IgD-negative memory B cell (primary cell): ENCODE measurements around the gene STPG1. TPM values are rescaled to one million over a fixed set of nuclear protein-coding genes. Genes with fewer than 3 reads are reported as not detected.
A peak's percentile ranks its signal among the peaks of the same experiment; 100 is the strongest.

ENCODE experiments used
- H3K27ac Mint-ChIP-seq, 3 donors: one replicate each; pipeline ENCODE4 v1.8.0; 2020 to 2022; ENCODE audit warnings: mild to moderate bottlenecking in 3 of 3, mixed read lengths in 3 of 3, moderate library complexity in 1 of 3
- H3K27me3 Mint-ChIP-seq: one replicate; pipeline ENCODE4 v1.8.0; 2021; ENCODE audit warnings: mixed read lengths
- H3K36me3 Mint-ChIP-seq: one replicate; pipeline ENCODE4 v1.8.0; 2020; ENCODE audit warnings: mild to moderate bottlenecking, mixed read lengths
- H3K4me1 Mint-ChIP-seq, 3 donors: one replicate each; pipeline ENCODE4 v1.8.0; 2020 to 2022; ENCODE audit warnings: mixed read lengths in 3 of 3, mild to moderate bottlenecking in 1 of 3
- H3K4me3 Mint-ChIP-seq, 4 donors: one replicate each; pipeline ENCODE4 v1.8.0; 2020 to 2022; ENCODE audit warnings: mild to moderate bottlenecking in 4 of 4, mixed read lengths in 4 of 4, moderate library complexity in 3 of 4
- H3K9me3 Mint-ChIP-seq, 3 donors: one replicate each; pipeline ENCODE4 v1.8.0; 2020 to 2021; ENCODE audit warnings: mixed read lengths in 3 of 3, mild to moderate bottlenecking in 1 of 3
- polyA plus RNA-seq: library from polyadenylated mRNA; unstranded; fragments of 300-500 nt; fragmentation: Illumina TruSeq; gene quantifications from one replicate; pipeline ENCODE4 v1.2.3, GENCODE V29; 2021

STPG1 gene
- polyA plus RNA-seq, 1 donor from 2014 or later = 5.8 TPM

DNA sequence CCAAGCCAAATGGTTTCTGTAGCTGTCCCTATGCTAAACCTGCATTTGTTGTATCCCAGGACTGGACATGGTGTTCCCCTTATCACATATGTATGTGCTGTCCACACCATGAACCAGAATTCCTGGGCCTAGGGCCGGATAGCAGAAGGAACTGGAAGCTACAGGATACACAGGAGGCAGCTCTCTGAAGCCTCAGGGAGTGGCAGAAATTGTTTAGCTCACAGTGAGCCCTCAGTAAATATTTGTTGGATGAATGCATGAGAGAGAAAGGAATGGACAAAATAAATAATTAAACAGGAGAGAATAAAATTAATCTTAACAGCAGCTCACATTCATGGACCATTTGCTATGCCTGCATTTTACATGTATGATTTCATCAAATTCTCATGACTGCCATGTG is 4.1 kb upstream of the STPG1 start:
- Mint-ChIP-seq H3K36me3 (peaks cover 4% of the 10 kb centered on the region), H3K9me3 (no peaks in the 10 kb centered on the region), H3K4me3 (peak overlapping the region in 2 of 4 donors; percentile 91 to 96), H3K27me3 (no peaks in the 10 kb centered on the region), H3K4me1 (peaks cover 30 to 35% (median 33%) of the 10 kb centered on the region in 3 donors), H3K27ac (peak overlapping the region in 1 of 3 donors; percentile 54)

DNA sequence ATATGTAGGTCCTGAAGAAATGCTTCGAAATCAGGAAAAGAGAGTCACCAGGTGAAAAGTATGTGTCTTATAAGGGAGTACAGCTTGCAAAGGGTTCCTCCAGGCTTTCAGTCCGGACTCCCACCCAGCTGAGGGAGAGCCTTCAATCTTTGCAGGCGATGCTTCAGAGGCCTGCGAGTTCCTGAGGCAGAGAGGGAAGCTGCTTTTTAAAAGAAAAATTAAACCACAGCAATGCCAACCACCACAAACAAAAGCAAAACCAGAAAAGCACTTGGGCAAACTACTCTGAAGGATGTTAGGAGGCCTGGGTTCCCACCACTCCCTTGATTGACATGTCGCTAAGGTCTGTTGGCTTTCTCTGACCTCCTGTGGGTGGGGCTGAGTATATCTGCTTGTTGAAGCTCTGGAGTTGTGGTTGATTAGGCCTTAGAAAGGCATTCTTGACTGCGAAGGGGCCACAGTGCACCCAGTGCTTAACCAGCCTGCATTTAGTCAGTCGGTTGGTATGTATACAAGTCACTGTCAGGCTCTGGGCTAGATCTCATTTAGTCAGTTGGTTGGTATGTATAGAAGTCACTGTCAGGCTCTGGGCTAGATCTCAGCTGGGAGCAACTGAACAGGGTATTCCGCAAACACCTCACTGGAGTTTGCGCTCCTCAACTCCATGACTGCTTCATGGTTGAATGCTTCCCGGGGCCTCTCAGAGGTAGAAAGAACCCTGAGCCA is 3.2 kb upstream of the STPG1 start:
- H3K36me3 Mint-ChIP-seq = peaks cover 4% of the 10 kb centered on the region
- H3K4me1 Mint-ChIP-seq = peaks cover 33 to 39% (median 36%) of the 10 kb centered on the region in 3 donors
- H3K4me3 Mint-ChIP-seq = peak overlapping the region; percentile 91 to 99 (median 97)
- peak overlapping the region in 2 of 3 donors; percentile 22 to 94 for H3K27ac Mint-ChIP-seq
- H3K9me3 Mint-ChIP-seq = no peaks in the 10 kb centered on the region
- H3K27me3 Mint-ChIP-seq = no peaks in the 10 kb centered on the region

DNA sequence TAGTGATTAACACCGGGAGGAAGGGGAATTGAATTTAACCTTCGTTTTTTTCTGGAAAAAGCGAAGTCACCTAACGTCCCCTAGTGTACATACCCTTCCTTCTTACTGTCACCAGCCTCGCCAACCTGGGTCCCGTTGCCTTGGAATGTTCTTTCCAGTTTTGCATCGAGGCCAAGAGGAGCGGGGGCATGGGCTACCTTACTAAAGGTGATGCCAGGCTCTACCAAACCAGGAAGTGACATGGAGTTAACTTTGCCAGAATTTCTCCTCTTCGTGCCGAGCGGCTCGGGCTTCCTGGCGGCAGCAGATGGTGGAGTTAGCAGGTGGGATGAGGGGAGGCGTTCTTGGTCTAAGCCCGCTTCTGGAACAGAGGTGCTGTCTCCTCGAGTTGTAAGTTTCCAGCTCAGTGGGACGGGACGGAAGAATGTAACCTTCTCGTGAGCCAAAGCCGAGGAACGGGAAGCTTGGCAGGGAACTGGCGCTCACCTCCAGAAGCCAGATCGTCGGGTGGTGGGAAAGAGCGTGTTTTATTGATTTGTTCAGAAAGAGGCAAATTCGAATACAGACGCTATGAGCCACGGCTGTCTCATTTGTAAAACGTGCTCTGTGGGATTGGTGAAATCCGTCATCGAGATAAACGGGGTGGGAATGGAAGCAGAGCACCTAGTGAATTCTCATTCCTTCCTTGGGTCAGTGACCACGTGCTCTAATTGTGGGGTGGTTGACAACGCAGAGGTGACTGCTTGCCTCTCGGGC is 2.5 kb upstream of the STPG1 start:
- Mint-ChIP-seq H3K4me1 (peaks cover 33 to 37% (median 33%) of the 10 kb centered on the region in 3 donors), H3K4me3 (peak overlapping the region; percentile 91 to 99 (median 97)), H3K27ac (peak overlapping the region; percentile 22 to 94 (median 93)), H3K27me3 (no peaks in the 10 kb centered on the region), H3K9me3 (no peaks in the 10 kb centered on the region), H3K36me3 (peaks cover 4% of the 10 kb centered on the region)

DNA sequence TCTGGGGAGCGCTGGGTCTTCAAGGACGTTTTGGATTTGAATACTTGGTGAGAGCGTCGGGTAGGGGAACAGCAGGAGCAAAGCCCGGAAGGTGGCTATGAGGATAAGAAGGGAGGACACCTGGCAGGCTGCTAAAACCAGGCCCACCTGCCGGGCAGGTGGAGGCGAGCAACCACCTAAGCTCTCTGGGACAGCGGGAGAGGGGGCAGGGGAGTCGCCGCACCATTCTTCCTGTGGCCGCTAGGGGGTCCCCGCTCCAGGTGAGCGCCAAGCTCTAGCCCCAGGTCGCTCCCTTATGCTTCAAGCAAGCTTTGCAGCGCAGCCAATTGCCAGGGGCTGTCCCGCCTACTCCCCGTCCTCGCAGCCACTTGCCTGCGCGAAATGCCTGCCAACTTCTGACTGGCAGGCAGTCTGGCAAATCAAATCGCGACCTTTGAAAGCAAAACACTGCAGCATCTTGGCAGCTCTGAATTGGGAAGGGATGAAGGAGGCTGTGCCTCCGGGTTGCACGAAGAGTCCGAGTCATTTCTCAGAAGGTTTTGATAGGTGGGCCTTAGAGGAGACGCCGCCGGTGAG is 1.8 kb upstream of the STPG1 start, which contains the start of gene NIPAL3:
Gene NIPAL3 (plus strand): TSS at position 469 of the 576 bp plus-strand sequence. CDS start 3,746 bp downstream, outside the sequence.
- H3K27me3 Mint-ChIP-seq = no peaks in the 10 kb centered on the region
- H3K4me3 Mint-ChIP-seq = peak within 1 kb of the TSS; percentile 91 to 99 (median 97)
- H3K9me3 Mint-ChIP-seq = no peaks in the 10 kb centered on the region
- H3K36me3 Mint-ChIP-seq = peaks cover 4% of the 10 kb centered on the region
- H3K4me1 Mint-ChIP-seq = peaks cover 33 to 37% (median 33%) of the 10 kb centered on the region in 3 donors
- H3K27ac Mint-ChIP-seq = peak within 1 kb of the TSS; percentile 22 to 94 (median 93)

DNA sequence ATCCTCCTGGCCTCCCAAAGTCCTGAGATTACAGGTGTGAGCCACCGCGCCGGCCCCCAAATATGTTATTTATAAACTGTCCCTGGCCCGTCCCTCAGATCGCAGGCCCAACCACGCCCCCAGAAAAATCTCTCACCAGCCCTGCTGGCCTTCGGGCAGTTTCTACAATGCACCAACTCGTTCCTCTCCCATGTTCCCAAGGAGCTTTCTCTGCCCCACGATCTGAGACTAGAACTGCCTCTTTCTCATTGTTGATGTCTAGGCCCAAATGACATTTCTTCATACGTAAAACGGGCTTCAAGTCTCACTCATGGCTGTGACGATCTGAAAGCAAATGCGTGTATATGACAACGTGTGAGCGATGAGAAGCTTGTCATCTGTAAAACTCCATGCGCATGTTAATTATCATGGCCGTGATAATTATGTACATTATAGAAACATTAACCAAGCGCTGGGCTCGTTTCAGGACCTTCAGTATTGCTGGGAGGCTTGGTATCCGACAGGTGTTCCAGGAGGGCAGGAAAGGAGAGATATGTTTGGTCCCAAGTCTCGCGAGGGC is 1.3 kb upstream of the STPG1 start:
- Mint-ChIP-seq H3K27me3 (no peaks in the 10 kb centered on the region), H3K4me1 (peaks cover 33 to 37% (median 33%) of the 10 kb centered on the region in 3 donors), H3K27ac (peak overlapping the region; percentile 22 to 94 (median 93)), H3K4me3 (peak overlapping the region; percentile 91 to 99 (median 97)), H3K36me3 (peaks cover 4% of the 10 kb centered on the region), H3K9me3 (no peaks in the 10 kb centered on the region)

DNA sequence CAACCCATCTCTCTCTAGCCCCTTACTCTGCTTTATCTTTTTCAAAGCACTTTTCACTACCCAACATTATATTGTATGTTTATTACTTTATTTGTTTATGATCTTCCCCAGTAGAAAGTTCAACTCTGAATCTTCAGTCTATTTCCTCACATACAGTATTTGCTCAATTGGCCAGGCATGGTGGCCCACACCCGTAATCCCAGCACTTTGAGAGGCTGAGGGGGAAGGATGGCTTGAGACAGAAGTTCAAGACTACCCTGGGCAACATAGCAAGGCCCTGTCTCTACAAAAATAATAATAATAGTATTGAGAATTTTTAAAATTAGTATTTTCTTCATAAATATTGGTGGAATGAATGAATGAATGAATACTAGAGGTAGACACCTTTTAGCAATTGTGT is 1.2 kb downstream of the STPG1 start:
- H3K4me1 Mint-ChIP-seq = peaks cover 24 to 31% (median 29%) of the 10 kb centered on the region in 3 donors
- peak overlapping the region in 2 of 4 donors; percentile 92 to 93 for H3K4me3 Mint-ChIP-seq
- H3K9me3 Mint-ChIP-seq = peaks cover 0 to 5% (median 0%) of the 10 kb centered on the region in 3 donors
- H3K36me3 Mint-ChIP-seq = no peaks in the 10 kb centered on the region
- no peaks in the 10 kb centered on the region for H3K27me3 Mint-ChIP-seq
- H3K27ac Mint-ChIP-seq = no peak overlapping the region

DNA sequence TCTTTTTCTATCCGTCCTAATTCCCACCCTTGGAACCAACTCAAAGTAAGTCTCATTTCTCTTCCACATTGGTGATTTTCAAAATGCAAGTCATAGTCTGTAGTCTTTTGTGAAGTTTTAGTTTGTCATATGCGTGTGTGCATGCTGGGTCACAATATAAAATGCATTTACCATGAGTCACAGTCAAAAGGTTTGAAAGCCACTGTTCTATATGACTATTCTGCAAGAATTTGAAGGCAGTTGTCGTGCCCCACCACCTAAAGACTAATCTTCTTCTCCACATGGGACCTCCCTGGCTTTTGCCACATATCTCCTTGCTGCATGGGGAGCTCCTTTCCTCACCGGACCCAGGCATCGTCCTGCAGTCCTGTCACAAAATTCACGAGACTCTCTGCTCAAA is 1.6 kb downstream of the STPG1 start:
- H3K9me3 Mint-ChIP-seq = peaks cover 0 to 5% (median 0%) of the 10 kb centered on the region in 3 donors
- H3K4me3 Mint-ChIP-seq = peak overlapping the region in 2 of 4 donors; percentile 65 to 93
- H3K27me3 Mint-ChIP-seq = no peaks in the 10 kb centered on the region
- H3K4me1 Mint-ChIP-seq = peaks cover 20 to 28% (median 24%) of the 10 kb centered on the region in 3 donors
- H3K36me3 Mint-ChIP-seq = no peaks in the 10 kb centered on the region
- H3K27ac Mint-ChIP-seq = no peak overlapping the region

DNA sequence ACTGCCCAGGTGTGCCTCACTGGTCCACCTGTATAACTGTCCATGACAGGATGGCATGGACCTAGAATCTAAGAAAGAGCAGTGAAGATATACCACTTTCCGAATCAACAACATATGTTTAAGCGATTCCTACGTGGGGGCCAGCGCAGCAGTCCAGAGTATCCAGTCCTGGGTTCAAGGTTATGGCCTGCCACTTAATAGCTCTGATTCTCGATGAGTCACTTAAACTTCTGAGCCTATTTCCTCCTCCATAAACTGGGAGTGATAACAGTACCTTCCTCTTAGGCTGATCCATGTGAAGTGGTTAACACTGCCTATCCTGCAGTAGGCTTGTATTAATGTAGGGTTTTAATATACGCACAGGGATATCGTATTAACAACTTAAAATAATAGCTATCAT is 2.8 kb downstream of the STPG1 start:
- peaks cover 0 to 5% (median 0%) of the 10 kb centered on the region in 3 donors for H3K9me3 Mint-ChIP-seq
- peak overlapping the region in 1 of 4 donors; percentile 46 for H3K4me3 Mint-ChIP-seq
- H3K4me1 Mint-ChIP-seq = peaks cover 12 to 21% (median 18%) of the 10 kb centered on the region in 3 donors
- no peaks in the 10 kb centered on the region for H3K27me3 Mint-ChIP-seq
- no peaks in the 10 kb centered on the region for H3K36me3 Mint-ChIP-seq
- H3K27ac Mint-ChIP-seq = no peak overlapping the region

DNA sequence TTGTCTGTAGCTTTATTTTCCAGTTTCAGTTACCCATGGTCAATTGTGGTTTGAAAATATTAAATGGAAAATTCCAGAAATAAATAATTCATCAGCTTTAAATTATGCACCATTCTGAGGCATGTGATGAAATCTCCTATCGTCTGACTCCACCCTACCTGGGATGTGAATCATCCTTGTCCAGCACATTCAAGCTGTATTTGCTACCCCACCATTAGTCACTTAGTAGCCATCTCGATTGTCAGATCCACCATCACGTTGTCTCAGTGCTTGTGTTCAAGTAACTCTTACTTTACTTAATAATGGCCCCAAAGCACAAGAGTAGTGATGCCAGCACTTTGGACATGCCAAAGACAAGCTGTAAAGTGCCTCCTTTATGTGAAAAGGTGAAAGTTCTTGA is 4.0 kb downstream of the STPG1 start:
- Mint-ChIP-seq H3K27me3 (no peaks in the 10 kb centered on the region), H3K36me3 (peaks cover 2% of the 10 kb centered on the region), H3K27ac (no peak overlapping the region), H3K9me3 (peaks cover 0 to 5% (median 0%) of the 10 kb centered on the region in 3 donors), H3K4me3 (no peak overlapping the region), H3K4me1 (peaks cover 6 to 14% (median 7%) of the 10 kb centered on the region in 3 donors)

DNA sequence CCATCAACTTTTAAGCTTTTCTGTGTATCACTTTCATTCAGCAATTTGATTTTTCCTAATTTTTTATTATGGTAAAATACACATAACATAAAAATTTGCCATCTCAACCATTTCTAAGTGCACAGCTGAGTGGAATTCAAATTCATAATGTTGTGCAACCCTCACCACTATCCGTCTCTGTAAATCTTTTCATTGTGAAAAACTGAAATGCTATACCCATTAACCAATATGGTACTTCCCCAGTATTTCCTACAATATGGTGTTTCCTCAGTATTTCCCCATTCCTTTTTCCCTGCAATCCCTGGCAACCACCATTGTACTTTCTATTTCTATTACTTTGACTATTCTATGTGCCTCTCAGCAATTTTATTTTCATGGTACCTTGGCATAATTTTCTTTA is 6.8 kb downstream of the STPG1 start:
- Mint-ChIP-seq H3K9me3 (peaks cover 0 to 5% (median 0%) of the 10 kb centered on the region in 3 donors), H3K27ac (no peak overlapping the region)

DNA sequence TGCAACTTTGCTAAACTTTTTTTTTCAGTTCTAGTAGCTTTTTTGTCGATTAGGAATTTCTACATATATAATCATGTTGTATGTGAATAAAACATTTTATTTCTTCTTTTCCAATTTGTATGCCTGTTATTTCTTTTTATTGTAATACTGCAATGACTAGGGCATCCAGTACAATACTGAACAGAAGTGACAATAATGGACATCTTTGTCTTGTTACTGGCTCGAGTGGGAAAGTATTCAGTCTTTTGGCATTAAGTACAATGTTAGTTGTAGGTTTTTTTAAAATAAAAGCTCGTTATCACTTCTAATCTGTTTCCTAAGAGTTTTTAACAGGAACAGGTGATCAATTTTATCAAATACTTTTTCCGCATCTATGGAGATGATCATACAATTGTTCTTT is 9.8 kb downstream of the STPG1 start:
- Mint-ChIP-seq H3K4me1 (no peaks in the 10 kb centered on the region), H3K27me3 (no peaks in the 10 kb centered on the region), H3K36me3 (peaks cover 5% of the 10 kb centered on the region), H3K4me3 (no peak overlapping the region), H3K27ac (no peak overlapping the region), H3K9me3 (peaks cover 0 to 5% (median 0%) of the 10 kb centered on the region in 3 donors)

More for the DNA sequence above, 6.8 kb downstream of the STPG1 start:
- H3K4me3 Mint-ChIP-seq = no peak overlapping the region
- peaks cover 0 to under 1% (median 0%) of the 10 kb centered on the region in 3 donors for H3K4me1 Mint-ChIP-seq
- H3K36me3 Mint-ChIP-seq = peaks cover 2% of the 10 kb centered on the region
- no peaks in the 10 kb centered on the region for H3K27me3 Mint-ChIP-seq

DNA sequence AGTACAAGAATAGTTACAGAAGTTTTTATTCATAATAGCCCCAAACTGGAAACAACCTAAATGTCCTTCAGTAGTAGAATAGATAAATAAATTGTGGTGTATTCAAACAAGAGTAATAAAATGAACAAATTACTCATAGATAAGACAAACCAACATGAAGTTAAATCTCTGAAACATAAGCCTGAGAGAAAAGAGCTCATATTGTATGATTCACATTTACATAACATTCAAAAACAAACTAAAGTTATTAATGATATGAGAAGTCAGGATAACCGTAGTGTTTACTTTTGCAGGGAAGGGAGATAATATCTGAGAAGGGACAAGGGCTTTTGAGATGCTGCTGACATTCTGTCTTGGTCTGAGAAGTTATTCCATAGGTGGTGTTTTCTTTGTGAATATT is 13.5 kb downstream of the STPG1 start:
- no peak overlapping the region for H3K27ac Mint-ChIP-seq
- no peaks in the 10 kb centered on the region for H3K27me3 Mint-ChIP-seq
- H3K36me3 Mint-ChIP-seq = peaks cover 5% of the 10 kb centered on the region
- no peaks in the 10 kb centered on the region for H3K9me3 Mint-ChIP-seq
- H3K4me3 Mint-ChIP-seq = no peak overlapping the region
- no peaks in the 10 kb centered on the region for H3K4me1 Mint-ChIP-seq

DNA sequence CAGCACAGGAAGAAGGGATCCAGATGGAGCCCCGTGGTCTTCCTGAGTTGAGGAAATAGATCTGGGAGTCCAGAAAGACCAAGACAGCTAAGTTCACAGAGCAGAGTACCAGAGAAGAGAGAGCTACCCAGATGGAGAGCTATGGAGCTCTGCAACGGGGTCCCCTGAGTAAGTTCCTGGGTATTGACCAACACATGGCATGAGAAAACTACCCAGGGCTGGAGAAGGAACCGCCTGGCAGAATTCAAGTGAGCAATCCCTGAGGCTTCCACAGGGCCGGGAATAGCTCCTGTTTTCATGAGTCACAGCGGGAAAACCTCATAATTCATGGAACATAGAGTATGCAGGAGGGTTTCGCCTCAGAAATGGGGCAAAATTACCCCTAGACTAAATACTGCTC is 19.7 kb downstream of the STPG1 start:
- H3K9me3 Mint-ChIP-seq = no peaks in the 10 kb centered on the region
- no peak overlapping the region for H3K4me3 Mint-ChIP-seq
- H3K27me3 Mint-ChIP-seq = no peaks in the 10 kb centered on the region
- no peaks in the 10 kb centered on the region for H3K36me3 Mint-ChIP-seq
- peaks cover 35 to 37% (median 37%) of the 10 kb centered on the region in 3 donors for H3K4me1 Mint-ChIP-seq
- H3K27ac Mint-ChIP-seq = peak overlapping the region in 2 of 3 donors; percentile 87 to 96

DNA sequence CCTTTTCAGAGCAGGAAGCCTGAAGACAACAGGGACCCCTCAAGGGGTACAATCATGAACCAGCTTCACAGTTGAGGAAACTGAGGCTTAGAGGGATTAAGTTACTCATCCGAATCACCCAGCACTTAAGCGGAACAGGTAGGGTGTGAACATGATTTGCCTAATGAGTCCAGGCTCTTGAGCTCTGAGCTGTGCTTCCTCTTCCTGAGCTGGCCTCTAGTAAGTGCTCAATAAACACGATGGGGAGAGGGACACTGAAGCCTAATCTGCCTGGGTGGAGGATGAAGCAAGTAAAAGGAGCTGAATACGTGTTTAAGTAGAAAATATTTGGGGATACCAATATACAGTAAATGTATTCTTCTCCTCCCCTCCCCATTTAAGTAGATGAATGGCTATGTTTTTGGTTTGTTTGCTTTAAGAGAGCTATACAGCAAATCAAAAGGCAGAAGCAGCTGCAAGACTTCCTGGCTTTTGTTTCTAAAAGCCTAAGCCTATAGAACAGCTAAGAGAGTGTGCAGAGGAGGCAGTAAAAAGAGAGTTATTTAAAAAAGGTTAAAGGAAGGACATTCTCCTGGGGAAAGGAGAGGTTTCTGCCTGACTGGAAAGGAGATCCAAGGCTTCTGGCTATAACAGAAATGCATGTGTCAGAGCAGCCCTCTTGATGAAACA is 20.5 kb downstream of the STPG1 start:
- H3K4me1 Mint-ChIP-seq = peaks cover 35 to 37% (median 37%) of the 10 kb centered on the region in 3 donors
- H3K4me3 Mint-ChIP-seq = peak overlapping the region in 3 of 4 donors; percentile 52 to 92 (median 87)
- H3K27ac Mint-ChIP-seq = peak overlapping the region; percentile 87 to 96 (median 96)
- no peaks in the 10 kb centered on the region for H3K27me3 Mint-ChIP-seq
- H3K9me3 Mint-ChIP-seq = no peaks in the 10 kb centered on the region
- no peaks in the 10 kb centered on the region for H3K36me3 Mint-ChIP-seq
